ENCODE measurements around the gene TPP1.

- TF ChIP-seq CTCF (optimal IDR thresholded peaks at IDR 0.05 in 1 of 3, IDR thresholded peaks at IDR 0.05 in 1 of 3, conservative IDR thresholded peaks at IDR 0.05 in 1 of 3; ENCODE audit: extremely low read depth in 1 of 3, insufficient read depth in 2 of 3, low read length in 3 of 3), result no peak
- no peak for TF ChIP-seq EZH2 (IDR thresholded peaks at IDR 0.05; ENCODE audit: low read length)
Observed at GRCh38 chr11:6607190-6607795, 11.9 kb downstream of the TPP1 start.

Measured in keratinocyte (primary cell).